GM12878 (cell line): Measurements from ENCODE around the gene UIMC1. TPM values are rescaled to one million over a fixed set of nuclear protein-coding genes. Genes with fewer than 3 reads are reported as not detected.

Experiments used
- ATAC-seq: fragments of 200-7000 bp; cut with Tn5 transposase; 3 replicates; pipeline ENCODE4 v1.9.1; 2020; ENCODE audit warnings: mild to moderate bottlenecking, moderate library complexity
- BruUV-seq: library from RNA; stranded (reverse); fragments of 400-500 nt; replicated peaks from 2 replicates; lab custom pipeline; 2021; lab: Mats Ljungman, UMichigan
- CTCF ChIA-PET: fragments of 300-600 bp; sonication (Branson Sonifier 250); formaldehyde crosslinking; extraction: SDS; loops from one replicate; lab custom pipeline; 2021; ENCODE audit warnings: inconsistent platforms; lab: Yijun Ruan, JAX
- POLR2A ChIA-PET: fragments of 350-600 bp; formaldehyde crosslinking; extraction: SDS; loops from one replicate; lab custom pipeline; 2021; ENCODE audit warnings: inconsistent platforms; lab: Charles Lee
- RAD21 ChIA-PET: fragments of 300-600 bp; sonication (Branson Sonifier 250); formaldehyde crosslinking; loops from one replicate; lab custom pipeline; 2023; ENCODE audit warnings: antibody characterized with exemption; ENCODE audit not compliant: unreplicated experiment; lab: Charles Lee
- SMC1A ChIA-PET: fragments of 300-600 bp; sonication (Branson Sonifier 250); formaldehyde crosslinking; loops from one replicate; lab custom pipeline; 2023; ENCODE audit not compliant: unreplicated experiment, uncharacterized antibody; lab: Charles Lee
- DNase-seq: peaks from one replicate; pipeline ENCODE4 v3.0.0-alpha.2; 2011; ENCODE audit warnings: low read depth, low spot score
- FAIRE-seq: peaks from 3 replicates; lab custom pipeline; 2011; peaks lifted over from hg19 to GRCh38; lab: Jason Lieb, UNC
- H2AFZ ChIP-seq: 2 replicates; pipeline ENCODE4 v1.6.0; 2011; ENCODE audit warnings: low read depth, low read length, control low read depth; ENCODE audit not compliant: control insufficient read depth
- H3K27ac ChIP-seq: 2 replicates; pipeline ENCODE4 v1.5.1; 2011; ENCODE audit warnings: control low read depth; ENCODE audit not compliant: control insufficient read depth, insufficient read depth
- H3K27me3 ChIP-seq, 2 experiments: replicated peaks in 1 of 2; 2 replicates each; pipeline versions ENCODE4 v1.6.0 to v1.6.1; 2011; ENCODE audit warnings: low read length in 1 of 2; ENCODE audit not compliant: control insufficient read depth in 2 of 2, insufficient read depth in 2 of 2
- H3K36me3 ChIP-seq, 2 experiments: 2 replicates each; pipeline ENCODE4 v1.5.1; 2011; ENCODE audit warnings: low read length in 1 of 2; ENCODE audit not compliant: control insufficient read depth in 2 of 2, insufficient read depth in 2 of 2
- H3K4me1 ChIP-seq: 2 replicates; pipeline ENCODE4 v1.6.1; 2011; ENCODE audit warnings: mild to moderate bottlenecking, low read length, moderate library complexity, mixed read lengths; ENCODE audit not compliant: control insufficient read depth, insufficient read depth
- H3K4me2 ChIP-seq: 2 replicates; pipeline ENCODE4 v1.6.0; 2011; ENCODE audit warnings: control low read depth; ENCODE audit not compliant: control insufficient read depth, insufficient read depth
- H3K4me3 ChIP-seq: fragments of 200-600 bp; sonication (generic); 2 replicates; pipeline ENCODE4 v1.5.1; 2016
- H3K79me2 ChIP-seq: 2 replicates; pipeline ENCODE4 v1.6.0; 2011; ENCODE audit warnings: low read length; ENCODE audit not compliant: control insufficient read depth, insufficient read depth
- H3K9ac ChIP-seq: 2 replicates; pipeline ENCODE4 v1.8.0; 2011; ENCODE audit warnings: low read length, control low read depth, mixed read lengths; ENCODE audit not compliant: control insufficient read depth, insufficient read depth
- H3K9me3 ChIP-seq: replicated peaks from 3 replicates; pipeline ENCODE4 v1.5.1; 2011; ENCODE audit warnings: mild to moderate bottlenecking, low read length; ENCODE audit not compliant: control insufficient read depth, insufficient read depth
- H4K20me1 ChIP-seq: 2 replicates; pipeline ENCODE4 v1.6.0; 2011; ENCODE audit not compliant: control insufficient read depth, insufficient read depth
- ATF2 ChIP-seq: IDR thresholded peaks from 2 replicates; pipeline ENCODE4 v1.6.1; 2012; ENCODE audit warnings: low read length, inconsistent platforms
- CBFB ChIP-seq: IDR thresholded peaks from 2 replicates; pipeline ENCODE4 v1.6.1; 2016; ENCODE audit warnings: antibody characterized with exemption, low read depth
- GABPA ChIP-seq: IDR thresholded peaks from 2 replicates; pipeline ENCODE4 v1.6.1; 2014; ENCODE audit warnings: antibody characterized with exemption, low read depth, mild to moderate bottlenecking, inconsistent platforms
- TBL1XR1 ChIP-seq: IDR thresholded peaks from 2 replicates; pipeline ENCODE4 v1.6.1; 2012; ENCODE audit warnings: low read depth, low read length, improper control_type of control experiment
- YBX1 ChIP-seq: fragments of 450-650 bp; IDR thresholded peaks from 2 replicates; pipeline ENCODE4 v1.6.1; 2016; ENCODE audit warnings: antibody characterized with exemption
- WGBS: methylation state at CpG from one replicate; pipeline ENCODE4 v1.1.6; 2016; ENCODE audit warnings: low lambda C conversion rate; ENCODE audit not compliant: insufficient replicate concordance, insufficient coverage; ENCODE audit errors: missing lambda C conversion rate; 5-methylcytosine and 5-hydroxymethylcytosine counted together
- in situ Hi-C: fragments of 300-500 bp; cut with MboI; formaldehyde crosslinking; loops from 9 replicates; pipeline ENCODE4 v1.14.3; 2018; ENCODE audit warnings: mixed read lengths
- intact Hi-C: fragments of 100-400 bp; cut with micrococcal nuclease; formaldehyde crosslinking; loops from one replicate; pipeline ENCODE4 v1.14.2; 2022; ENCODE audit not compliant: unreplicated experiment
- polyA plus RNA-seq, 11 experiments: library from polyadenylated mRNA; depleted of rRNA in 4 of 11; unstranded in 6 of 11; stranded (reverse) in 5 of 11; fragments of >200 nt; fragmentation: Nextera tagmentation in 4 of 11; fragmentation: Illumina TruSeq in 1 of 11; extraction: Ambion mirVana in 4 of 11; extraction: Trizol in 1 of 11; gene quantifications; 1 replicate in 1 of 11; 2 replicates in 10 of 11; pipeline versions ENCODE4 v1.2.1 to v1.2.3, GENCODE V29; 2011 to 2016; ENCODE audit warnings: inconsistent platforms in 2 of 11, missing spikeins in 2 of 11, low read depth in 1 of 11
- total RNA-seq, 4 experiments: library from RNA; depleted of rRNA in 3 of 4; stranded (reverse); fragments of >200 nt in 3 of 4; fragmentation: Illumina TruSeq in 1 of 4; extraction: Trizol in 1 of 4; gene quantifications; 2 replicates each; pipeline versions ENCODE4 v1.2.1 to v1.2.3, GENCODE V29; 2013 to 2021

The UIMC1 gene
- total and polyA plus RNA-seq, 10 of the 15 experiments (the other 5 are each of a cell fraction or from before 2014, with no cell fraction given), result 16.2 to 51.4 (median 32.7) TPM

- no peak for TF ChIP-seq ATF2
Measured at GRCh38 chr5:176918613-176919012, 88.0 kb downstream of the UIMC1 start (continued).

GRCh38 chr5:176916337-176916736, 90.2 kb downstream of the UIMC1 start:
- H3K9me3 ChIP-seq, result no peaks in the 10 kb centered on the region
- ATAC-seq (no peak), FAIRE-seq (no peak), DNase-seq (no peak)
- no peak overlapping the region for H3K4me3 ChIP-seq
- H3K79me2 ChIP-seq, result no peaks in the 10 kb centered on the region; the same call in 1 of the 2 replicates
- ChIA-PET CTCF (interaction anchor here (0.6 to 1.6 kb wide), 5 partner anchors 10 to 258 kb away, joined by 3 to 6 read pairs (median 3); no protein-coding TSS in a partner anchor), RAD21 (interaction anchor here (1.6 kb wide), 1 partner anchor 14 kb away, joined by 8 read pairs; no protein-coding TSS in a partner anchor), SMC1A (no interaction called here), POLR2A (no interaction called here)
- no peak overlapping the region for H3K9ac ChIP-seq
- in situ Hi-C loops, result no loop called here
- H2AFZ ChIP-seq, result no peak overlapping the region
- H3K4me1 ChIP-seq, result no peaks in the 10 kb centered on the region
- no peaks in the 10 kb centered on the region for H3K27me3 ChIP-seq
- no peak overlapping the region for H3K4me2 ChIP-seq
- intact Hi-C loops, result no loop called here
- no peak for TF ChIP-seq GABPA
- H3K36me3 ChIP-seq, result peaks cover 0 to 17% of the 10 kb centered on the region in 2 experiments; a peak in 2 of 4 replicates
- BruUV-seq, result no TSS peak
- no peaks in the 10 kb centered on the region for H4K20me1 ChIP-seq
- H3K27ac ChIP-seq, result no peak overlapping the region

- Histone ChIP-seq H3K4me3 (no peak overlapping the region), H3K4me1 (no peaks in the 10 kb centered on the region), H3K27ac (no peak overlapping the region), H3K36me3 (peaks cover 0 to 17% of the 10 kb centered on the region in 2 experiments; a peak in 2 of 4 replicates), H2AFZ (no peak overlapping the region), H3K79me2 (no peaks in the 10 kb centered on the region; the same call in 1 of the 2 replicates), H3K27me3 (no peaks in the 10 kb centered on the region), H3K9ac (no peak overlapping the region), H4K20me1 (no peaks in the 10 kb centered on the region), H3K9me3 (no peaks in the 10 kb centered on the region), H3K4me2 (no peak overlapping the region)
- in situ Hi-C loops, result no loop called here
- TF ChIP-seq YBX1, result no peak
- TF ChIP-seq TBL1XR1, result no peak
- no peak for TF ChIP-seq CBFB
- FAIRE-seq (no peak), ATAC-seq (no peak), DNase-seq (no peak)
- ChIA-PET POLR2A (no interaction called here), RAD21 (interaction anchor here (1.6 kb wide), 1 partner anchor 14 kb away, joined by 8 read pairs; no protein-coding TSS in a partner anchor), SMC1A (no interaction called here), CTCF (interaction anchor here (0.6 to 1.6 kb wide), 6 partner anchors 10 to 258 kb away, joined by 3 to 6 read pairs (median 3); no protein-coding TSS in a partner anchor)
- WGBS, result 100% methylated on average over 2 of the region's 2 CpGs
- intact Hi-C loops, result no loop called here
- no TSS peak for BruUV-seq
Measured at GRCh38 chr5:176915906-176916305, 90.7 kb downstream of the UIMC1 start.
